ENCODE measurements around the gene STOML3.
A peak's percentile ranks its signal among the peaks of the same experiment; 100 is the strongest.

Gene STOML3

GRCh38 chr13:39037410-39037879, 46.8 kb upstream of the STOML3 start:
- TF ChIP-seq REST (IDR thresholded peaks at IDR 0.05; ENCODE audit: insufficient read depth in 1 of 2, low read depth in 2 of 2, low read length in 2 of 2) (no peak), SIN3A (IDR thresholded peaks at IDR 0.05; ENCODE audit: borderline replicate concordance, insufficient read depth, low read length) (no peak), FOXP2 (optimal IDR thresholded peaks at IDR 0.05; ENCODE audit: borderline replicate concordance, extremely low read depth, extremely low read length, insufficient read depth) (no peak), TAF1 (IDR thresholded peaks at IDR 0.05; ENCODE audit: borderline replicate concordance, insufficient read depth, low read length) (no peak), POLR2AphosphoS5 (IDR thresholded peaks at IDR 0.05; ENCODE audit: low read depth, low read length) (no peak)

- TF ChIP-seq POLR2AphosphoS5 (IDR thresholded peaks at IDR 0.05; ENCODE audit: low read depth, low read length) (no peak), SIN3A (IDR thresholded peaks at IDR 0.05; ENCODE audit: borderline replicate concordance, insufficient read depth, low read length) (0 out of 2 replicates have a peak, but pooled peaks have one; percentile 15)
Observed at GRCh38 chr13:39036212-39036611, 45.6 kb upstream of the STOML3 start.

GRCh38 chr13:39035799-39036198, 45.2 kb upstream of the STOML3 start:
- TF ChIP-seq SIN3A (IDR thresholded peaks at IDR 0.05; ENCODE audit: borderline replicate concordance, insufficient read depth, low read length) (no peak), TAF1 (IDR thresholded peaks at IDR 0.05; ENCODE audit: borderline replicate concordance, insufficient read depth, low read length) (no peak), REST (IDR thresholded peaks at IDR 0.05; ENCODE audit: insufficient read depth in 1 of 2, low read depth in 2 of 2, low read length in 2 of 2) (no peak), POLR2AphosphoS5 (IDR thresholded peaks at IDR 0.05; ENCODE audit: low read depth, low read length) (no peak), FOXP2 (optimal IDR thresholded peaks at IDR 0.05; ENCODE audit: borderline replicate concordance, extremely low read depth, extremely low read length, insufficient read depth) (no peak)

- no peak for TF ChIP-seq FOXP2 (optimal IDR thresholded peaks at IDR 0.05; ENCODE audit: borderline replicate concordance, extremely low read depth, extremely low read length, insufficient read depth)
- no peak for TF ChIP-seq POLR2AphosphoS5 (IDR thresholded peaks at IDR 0.05; ENCODE audit: low read depth, low read length)
- no peak for TF ChIP-seq SIN3A (IDR thresholded peaks at IDR 0.05; ENCODE audit: borderline replicate concordance, insufficient read depth, low read length)
- no peak for TF ChIP-seq REST (IDR thresholded peaks at IDR 0.05; ENCODE audit: insufficient read depth in 1 of 2, low read depth in 2 of 2, low read length in 2 of 2)
- no peak for TF ChIP-seq TAF1 (IDR thresholded peaks at IDR 0.05; ENCODE audit: borderline replicate concordance, insufficient read depth, low read length)
Observed at GRCh38 chr13:39035204-39035603, 44.6 kb upstream of the STOML3 start.

GRCh38 chr13:39034085-39034484, 43.5 kb upstream of the STOML3 start:
- TF ChIP-seq TAF1 (IDR thresholded peaks at IDR 0.05; ENCODE audit: borderline replicate concordance, insufficient read depth, low read length): no peak
- TF ChIP-seq POLR2AphosphoS5 (IDR thresholded peaks at IDR 0.05; ENCODE audit: low read depth, low read length): no peak
- TF ChIP-seq FOXP2 (optimal IDR thresholded peaks at IDR 0.05; ENCODE audit: borderline replicate concordance, extremely low read depth, extremely low read length, insufficient read depth): no peak
- no peak for TF ChIP-seq SIN3A (IDR thresholded peaks at IDR 0.05; ENCODE audit: borderline replicate concordance, insufficient read depth, low read length)

GRCh38 chr13:39032150-39032549, 41.5 kb upstream of the STOML3 start:
- TF ChIP-seq SIN3A (IDR thresholded peaks at IDR 0.05; ENCODE audit: borderline replicate concordance, insufficient read depth, low read length) (no peak), TAF1 (IDR thresholded peaks at IDR 0.05; ENCODE audit: borderline replicate concordance, insufficient read depth, low read length) (no peak), REST (IDR thresholded peaks at IDR 0.05; ENCODE audit: insufficient read depth in 1 of 2, low read depth in 2 of 2, low read length in 2 of 2) (no peak), FOXP2 (optimal IDR thresholded peaks at IDR 0.05; ENCODE audit: borderline replicate concordance, extremely low read depth, extremely low read length, insufficient read depth) (no peak), POLR2AphosphoS5 (IDR thresholded peaks at IDR 0.05; ENCODE audit: low read depth, low read length) (no peak)

All from PFSK-1 (cell line).